HK-2 (cell line): ENCODE measurements around the gene PCDHB5.
"Not testable (repeated sequence)": the region's sequence is repeated elsewhere in the genome, so short reads cannot be mapped to it uniquely, and the experiment has no call there.

Experiments used
- DNase-seq: peaks from one replicate; pipeline ENCODE4 v3.0.0-alpha.2; 2018; ENCODE audit not compliant: unreplicated experiment

PCDHB5 gene

DNA sequence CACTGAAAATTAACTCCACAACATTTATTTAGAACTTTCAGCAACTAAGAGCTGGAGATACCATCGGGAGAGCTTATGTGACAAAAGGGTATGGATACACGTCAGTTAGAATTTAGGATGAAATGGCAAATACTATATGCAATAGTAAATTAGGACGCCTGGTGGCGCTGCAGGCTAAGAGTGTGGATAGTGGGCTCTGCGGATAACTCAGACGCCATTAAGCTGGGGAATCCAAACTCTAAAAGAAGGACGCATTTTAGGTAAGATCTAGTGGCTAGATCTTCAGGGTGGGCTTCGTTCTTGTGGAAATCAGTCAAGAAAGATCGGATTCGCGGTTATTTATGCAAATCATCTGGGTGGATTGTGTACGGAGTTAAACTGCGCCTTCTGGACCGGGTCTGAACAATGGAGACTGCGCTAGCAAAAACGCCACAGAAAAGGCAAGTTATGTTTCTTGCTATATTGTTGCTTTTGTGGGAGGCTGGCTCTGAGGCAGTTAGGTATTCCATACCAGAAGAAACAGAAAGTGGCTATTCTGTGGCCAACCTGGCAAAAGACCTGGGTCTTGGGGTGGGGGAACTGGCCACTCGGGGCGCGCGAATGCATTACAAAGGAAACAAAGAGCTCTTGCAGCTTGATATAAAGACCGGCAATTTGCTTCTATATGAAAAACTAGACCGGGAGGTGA lies at the start of gene PCDHB5:
PCDHB5 (plus strand) TSS at position 177 of the 688 bp plus-strand sequence; CDS start at position 406, 229 bp downstream.
- DNase-seq: no peak

DNA sequence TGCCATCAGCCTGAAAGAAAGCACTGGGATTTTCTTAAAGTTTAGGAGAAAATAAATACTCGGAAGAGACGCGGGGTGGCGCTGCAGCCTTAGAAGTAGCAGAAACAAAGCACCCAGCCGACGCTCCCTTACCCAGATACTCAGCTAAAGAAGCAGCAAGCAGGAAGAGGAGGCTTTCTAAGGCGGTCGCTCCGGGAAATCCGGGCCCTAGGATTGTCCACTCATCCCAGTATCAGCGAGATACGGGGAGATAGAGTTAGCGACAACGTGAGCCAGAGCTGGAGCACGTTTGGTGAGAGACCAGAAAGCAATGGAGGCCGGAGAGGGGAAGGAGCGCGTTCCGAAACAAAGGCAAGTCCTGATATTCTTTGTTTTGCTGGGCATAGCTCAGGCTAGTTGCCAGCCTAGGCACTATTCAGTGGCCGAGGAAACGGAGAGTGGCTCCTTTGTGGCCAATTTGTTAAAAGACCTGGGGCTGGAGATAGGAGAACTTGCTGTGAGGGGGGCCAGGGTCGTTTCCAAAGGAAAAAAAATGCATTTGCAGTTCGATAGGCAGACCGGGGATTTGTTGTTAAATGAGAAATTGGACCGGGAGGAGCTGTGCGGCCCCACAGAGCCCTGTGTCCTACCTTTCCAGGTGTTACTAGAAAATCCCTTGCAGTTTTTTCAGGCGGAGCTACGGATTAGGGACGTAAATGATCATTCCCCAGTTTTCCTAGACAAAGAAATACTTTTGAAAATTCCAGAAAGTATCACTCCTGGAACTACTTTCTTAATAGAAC lies 40.3 kb upstream of the PCDHB5 start, which contains the start of gene PCDHB2:
PCDHB2 (plus strand) TSS at position 135 of the 782 bp plus-strand sequence; CDS start at position 311, 176 bp downstream.
- DNase-seq: peak; percentile 6

DNA sequence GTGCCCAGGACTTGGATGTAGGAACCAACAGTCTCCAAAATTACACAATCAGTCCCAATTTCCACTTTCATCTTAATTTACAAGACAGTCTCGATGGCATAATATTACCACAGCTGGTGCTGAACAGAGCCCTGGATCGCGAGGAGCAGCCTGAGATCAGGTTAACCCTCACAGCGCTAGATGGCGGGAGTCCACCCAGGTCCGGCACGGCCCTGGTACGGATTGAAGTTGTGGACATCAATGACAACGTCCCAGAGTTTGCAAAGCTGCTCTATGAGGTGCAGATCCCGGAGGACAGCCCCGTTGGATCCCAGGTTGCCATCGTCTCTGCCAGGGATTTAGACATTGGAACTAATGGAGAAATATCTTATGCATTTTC lies 39.8 kb upstream of the PCDHB5 start:
- DNase-seq: no peak

- not testable (repeated sequence) for DNase-seq
Observed at GRCh38 chr5:141096181-141096580, 38.8 kb upstream of the PCDHB5 start.

DNA sequence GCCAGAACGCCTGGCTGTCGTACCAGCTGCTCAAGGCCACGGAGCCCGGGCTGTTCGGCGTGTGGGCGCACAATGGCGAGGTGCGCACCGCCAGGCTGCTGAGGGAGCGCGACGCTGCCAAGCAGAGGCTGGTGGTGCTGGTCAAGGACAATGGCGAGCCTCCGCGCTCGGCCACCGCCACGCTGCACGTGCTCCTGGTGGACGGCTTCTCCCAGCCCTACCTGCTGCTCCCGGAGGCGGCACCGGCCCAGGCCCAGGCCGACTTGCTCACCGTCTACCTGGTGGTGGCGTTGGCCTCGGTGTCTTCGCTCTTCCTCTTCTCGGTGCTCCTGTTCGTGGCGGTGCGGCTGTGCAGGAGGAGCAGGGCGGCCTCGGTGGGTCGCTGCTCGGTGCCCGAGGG lies 38.4 kb upstream of the PCDHB5 start:
- not testable (repeated sequence) for DNase-seq

GRCh38 chr5:141100243-141100805 lies 34.7 kb upstream of the PCDHB5 start, which contains the start of gene PCDHB3:
TSS of gene PCDHB3 (plus strand) at chr5:141100473. CDS start at chr5:141100650, 177 bp downstream.
- DNase-seq: peak; percentile 65

GRCh38 chr5:141101059-141101458 lies 33.9 kb upstream of the PCDHB5 start:
- DNase-seq: no peak

- DNase-seq: not testable (repeated sequence)
Observed at GRCh38 chr5:141102070-141102469, 32.9 kb upstream of the PCDHB5 start.

- not testable (repeated sequence) for DNase-seq
Observed at GRCh38 chr5:141102471-141102870, 32.5 kb upstream of the PCDHB5 start.

DNA sequence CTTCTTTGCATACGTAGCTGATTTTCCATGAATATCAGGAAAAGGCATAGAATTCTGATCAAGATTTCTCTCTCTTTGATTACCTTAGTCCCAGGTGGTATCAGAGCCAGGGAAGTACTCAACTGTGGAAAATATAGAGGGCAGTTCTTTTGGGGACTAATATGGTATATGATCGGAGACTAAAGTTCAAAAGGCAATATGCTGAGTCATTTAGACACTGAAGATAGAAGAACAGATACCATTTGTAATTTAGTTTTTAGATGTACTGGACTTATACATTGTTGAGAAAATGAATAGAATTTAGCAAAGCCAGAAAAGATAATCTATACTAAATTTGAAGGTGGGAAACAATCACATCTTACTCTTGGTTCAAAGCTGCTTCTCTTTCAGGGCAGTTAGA lies 29.7 kb upstream of the PCDHB5 start:
- DNase-seq: no peak

DNA sequence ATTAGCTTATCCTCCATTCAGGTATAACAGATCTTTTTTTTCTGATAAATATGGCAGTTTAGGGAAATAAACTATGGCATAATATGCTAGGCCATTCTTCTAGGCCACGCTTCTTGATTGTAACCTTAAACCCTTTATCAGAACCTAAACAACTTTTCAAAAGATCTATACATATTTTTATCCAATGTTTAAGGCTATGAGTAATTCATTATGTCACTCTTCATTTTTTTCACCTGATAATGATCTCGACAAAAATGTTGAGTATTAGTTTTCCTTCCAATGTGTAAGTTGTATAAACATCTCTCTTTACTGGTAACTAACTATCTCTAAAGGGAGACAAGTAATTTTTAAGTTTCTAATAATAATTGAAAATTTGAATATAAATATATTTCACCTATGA lies 15.8 kb upstream of the PCDHB5 start:
- DNase-seq: no peak

- DNase-seq: no peak
Observed at GRCh38 chr5:141121563-141121962, 13.4 kb upstream of the PCDHB5 start, which contains the start of gene PCDHB4. TSS of gene PCDHB4 (plus strand) at chr5:141121818. CDS start at chr5:141121999, 181 bp downstream.

- DNase-seq: no peak
Observed at GRCh38 chr5:141121985-141122384, 13.0 kb upstream of the PCDHB5 start.

- not testable (repeated sequence) for DNase-seq
Observed at GRCh38 chr5:141123396-141124135, 11.4 kb upstream of the PCDHB5 start.

- DNase-seq: no peak
Observed at GRCh38 chr5:141127305-141127704, 7.7 kb upstream of the PCDHB5 start.

DNA sequence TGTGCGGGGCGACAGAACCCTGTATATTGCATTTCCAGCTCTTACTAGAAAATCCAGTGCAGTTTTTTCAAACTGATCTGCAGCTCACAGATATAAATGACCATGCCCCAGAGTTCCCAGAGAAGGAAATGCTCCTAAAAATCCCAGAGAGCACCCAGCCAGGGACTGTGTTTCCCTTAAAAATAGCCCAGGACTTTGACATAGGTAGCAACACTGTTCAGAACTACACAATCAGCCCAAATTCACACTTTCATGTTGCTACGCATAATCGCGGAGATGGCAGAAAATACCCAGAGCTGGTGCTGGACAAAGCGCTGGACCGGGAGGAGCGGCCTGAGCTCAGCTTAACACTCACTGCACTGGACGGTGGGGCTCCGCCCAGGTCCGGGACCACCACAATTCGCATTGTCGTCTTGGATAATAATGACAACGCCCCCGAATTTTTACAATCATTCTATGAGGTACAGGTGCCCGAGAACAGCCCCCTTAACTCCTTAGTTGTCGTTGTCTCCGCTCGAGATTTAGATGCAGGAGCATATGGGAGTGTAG lies 786 bp downstream of the PCDHB5 start:
- DNase-seq: no peak

DNA sequence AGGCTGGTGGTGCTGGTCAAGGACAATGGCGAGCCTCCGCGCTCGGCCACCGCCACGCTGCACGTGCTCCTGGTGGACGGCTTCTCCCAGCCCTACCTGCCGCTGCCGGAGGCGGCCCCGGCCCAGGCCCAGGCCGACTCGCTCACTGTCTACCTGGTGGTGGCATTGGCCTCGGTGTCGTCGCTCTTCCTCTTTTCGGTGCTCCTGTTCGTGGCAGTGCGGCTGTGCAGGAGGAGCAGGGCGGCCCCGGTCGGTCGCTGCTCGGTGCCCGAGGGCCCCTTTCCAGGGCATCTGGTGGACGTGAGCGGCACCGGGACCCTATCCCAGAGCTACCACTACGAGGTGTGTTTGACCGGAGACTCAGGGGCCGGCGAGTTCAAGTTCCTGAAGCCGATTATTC lies 2.3 kb downstream of the PCDHB5 start:
- not testable (repeated sequence) for DNase-seq

GRCh38 chr5:141149812-141150211 lies 14.8 kb downstream of the PCDHB5 start, which contains the start of gene PCDHB6:
TSS of gene PCDHB6 (plus strand) at chr5:141150057. CDS start at chr5:141150258, 201 bp downstream.
- no peak for DNase-seq

DNA sequence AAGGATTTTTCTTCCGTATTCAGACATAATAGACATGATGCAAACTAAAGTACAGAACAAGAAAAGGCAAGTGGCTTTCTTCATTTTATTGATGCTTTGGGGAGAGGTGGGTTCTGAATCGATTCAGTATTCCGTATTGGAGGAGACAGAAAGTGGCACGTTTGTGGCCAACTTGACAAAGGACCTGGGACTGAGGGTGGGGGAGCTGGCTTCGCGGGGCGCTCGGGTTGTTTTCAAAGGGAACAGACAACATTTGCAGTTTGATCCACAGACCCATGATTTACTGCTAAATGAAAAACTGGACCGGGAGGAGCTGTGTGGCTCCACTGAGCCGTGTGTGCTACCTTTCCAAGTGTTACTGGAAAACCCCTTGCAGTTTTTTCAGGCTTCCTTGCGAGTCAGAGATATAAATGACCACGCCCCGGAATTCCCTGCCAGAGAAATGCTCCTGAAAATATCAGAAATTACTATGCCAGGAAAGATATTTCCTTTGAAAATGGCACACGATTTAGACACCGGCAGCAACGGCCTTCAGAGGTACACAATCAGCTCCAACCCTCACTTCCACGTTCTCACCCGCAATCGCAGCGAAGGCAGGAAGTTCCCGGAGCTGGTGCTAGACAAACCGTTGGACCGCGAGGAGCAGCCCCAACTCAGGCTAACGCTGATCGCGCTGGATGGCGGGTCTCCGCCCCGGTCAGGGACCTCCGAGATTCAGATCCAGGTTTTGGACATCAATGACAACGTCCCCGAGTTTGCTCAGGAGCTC lies 15.4 kb downstream of the PCDHB5 start:
- DNase-seq: no peak

DNA sequence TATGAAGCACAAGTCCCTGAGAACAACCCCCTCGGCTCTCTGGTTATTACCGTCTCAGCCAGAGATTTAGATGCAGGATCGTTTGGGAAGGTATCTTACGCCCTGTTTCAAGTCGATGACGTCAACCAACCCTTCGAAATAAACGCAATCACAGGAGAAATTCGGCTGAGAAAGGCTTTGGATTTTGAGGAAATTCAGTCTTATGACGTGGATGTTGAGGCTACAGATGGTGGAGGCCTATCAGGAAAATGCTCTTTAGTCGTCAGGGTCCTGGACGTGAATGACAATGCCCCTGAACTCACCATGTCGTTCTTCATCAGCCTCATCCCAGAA lies 16.0 kb downstream of the PCDHB5 start:
- DNase-seq: no peak

DNA sequence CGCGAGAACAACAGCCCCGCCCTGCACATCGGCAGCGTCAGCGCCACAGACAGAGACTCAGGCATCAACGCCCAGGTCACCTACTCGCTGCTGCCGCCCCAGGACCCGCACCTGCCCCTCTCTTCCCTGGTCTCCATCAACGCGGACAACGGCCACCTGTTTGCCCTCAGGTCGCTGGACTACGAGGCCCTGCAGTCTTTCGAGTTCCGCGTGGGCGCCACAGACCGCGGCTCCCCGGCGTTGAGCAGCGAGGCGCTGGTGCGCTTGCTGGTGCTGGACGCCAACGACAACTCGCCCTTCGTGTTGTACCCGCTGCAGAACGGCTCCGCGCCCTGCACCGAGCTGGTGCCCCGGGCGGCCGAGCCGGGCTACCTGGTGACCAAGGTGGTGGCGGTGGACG lies 16.6 kb downstream of the PCDHB5 start:
- not testable (repeated sequence) for DNase-seq
